K562 (cell line): ENCODE data around the gene AP1G2. TPM values are rescaled to one million over a fixed set of nuclear protein-coding genes. Genes with fewer than 3 reads are reported as not detected.

ENCODE experiments used
- ARID2 ChIP-seq: fragments of 450-650 bp; IDR thresholded peaks from 2 replicates; pipeline ENCODE4 v1.6.1; 2017; ENCODE audit warnings: antibody characterized with exemption, mild to moderate bottlenecking
- BHLHE40 ChIP-seq: IDR thresholded peaks from 2 replicates; pipeline ENCODE4 v1.6.1; 2011; ENCODE audit warnings: low read length, improper control_type of control experiment
- CBFB ChIP-seq: sonication (generic); formaldehyde crosslinking; IDR thresholded peaks from 2 replicates; pipeline ENCODE4 v1.4.0; 2020; ENCODE audit warnings: mild to moderate bottlenecking, missing genetic modification reagents
- FOXK1 ChIP-seq: sonication (generic); formaldehyde crosslinking; IDR thresholded peaks from 2 replicates; pipeline ENCODE4 v1.8.0; 2022; ENCODE audit warnings: missing genetic modification reagents, mild to moderate bottlenecking, borderline replicate concordance
- GTF2B ChIP-seq: IDR thresholded peaks from 2 replicates; pipeline ENCODE4 v1.6.1; 2011; ENCODE audit not compliant: insufficient read length; ENCODE audit errors: extremely low read depth
- HCFC1 ChIP-seq: IDR thresholded peaks from 2 replicates; pipeline ENCODE4 v1.6.1; 2012; ENCODE audit warnings: low read depth, low read length, improper control_type of control experiment
- HDAC8 ChIP-seq: fragments of 450-650 bp; IDR thresholded peaks from 2 replicates; pipeline ENCODE4 v1.6.1; 2016; ENCODE audit warnings: mild to moderate bottlenecking, missing genetic modification characterization, moderate library complexity, missing compliant biosample characterization
- HNRNPK ChIP-seq: fragments of 200-400 bp; formaldehyde crosslinking; IDR thresholded peaks from one replicate; pipeline ENCODE4 v1.6.1; 2018; ENCODE audit warnings: mild to moderate bottlenecking, low read depth, low read length; ENCODE audit not compliant: poor library complexity, severe bottlenecking
- MECOM ChIP-seq: fragments of 250-450 bp; sonication (Bioruptor Pico); IDR thresholded peaks from 2 replicates; pipeline ENCODE4 v1.8.0; 2022; ENCODE audit warnings: inconsistent platforms
- NFYB ChIP-seq: IDR thresholded peaks from 2 replicates; pipeline ENCODE4 v1.6.1; 2011; ENCODE audit warnings: mild to moderate bottlenecking, moderate library complexity; ENCODE audit not compliant: insufficient read length; ENCODE audit errors: extremely low read depth
- PHB2 ChIP-seq: fragments of 450-650 bp; IDR thresholded peaks from 2 replicates; pipeline ENCODE4 v1.6.1; 2017; ENCODE audit warnings: low read depth
- PHF21A ChIP-seq: fragments of 450-650 bp; IDR thresholded peaks from 2 replicates; pipeline ENCODE4 v1.6.1; 2017; ENCODE audit warnings: low read depth, borderline replicate concordance
- RAD21 ChIP-seq, 2 experiments: fragments of 250-450 bp in 1 of 2; fragments of 450-650 bp in 1 of 2; sonication (Bioruptor Pico) in 1 of 2; formaldehyde crosslinking in 1 of 2; IDR thresholded peaks in 1 of 2; conservative IDR thresholded peaks in 1 of 2; 2 replicates each; pipeline versions ENCODE4 v1.4.0 to v1.8.0; 2020 to 2022; ENCODE audit warnings: mild to moderate bottlenecking in 2 of 2, moderate library complexity in 1 of 2
- RBM39 ChIP-seq: fragments of 200-400 bp; formaldehyde crosslinking; optimal IDR thresholded peaks from 2 replicates; pipeline ENCODE3; 2018; ENCODE audit warnings: low read depth, low read length
- SNRNP70 ChIP-seq: fragments of 200-400 bp; formaldehyde crosslinking; optimal IDR thresholded peaks from 2 replicates; pipeline ENCODE3; 2017; ENCODE audit warnings: low read depth, low read length
- XRCC4 ChIP-seq: IDR thresholded peaks from one replicate; pipeline ENCODE4 v1.6.1; 2011; ENCODE audit not compliant: insufficient read depth, insufficient read length; ENCODE audit errors: extremely low read depth
- ZBTB34 ChIP-seq: fragments of 250-450 bp; sonication (Bioruptor Pico); IDR thresholded peaks from 2 replicates; pipeline ENCODE4 v1.8.0; 2021; ENCODE audit warnings: mild to moderate bottlenecking, moderate library complexity
- ZBTB7A ChIP-seq: IDR thresholded peaks from 2 replicates; pipeline ENCODE4 v1.6.1; 2011; ENCODE audit warnings: low read depth, mild to moderate bottlenecking, low read length, moderate library complexity, borderline replicate concordance; ENCODE audit not compliant: control insufficient read depth
- ZNF121 ChIP-seq: sonication (generic); formaldehyde crosslinking; conservative IDR thresholded peaks from 2 replicates; pipeline ENCODE4 v1.8.0; 2022; ENCODE audit warnings: missing genetic modification reagents
- ZNF232 ChIP-seq: sonication (generic); formaldehyde crosslinking; IDR thresholded peaks from 2 replicates; pipeline ENCODE4 v1.8.0; 2022; ENCODE audit warnings: mild to moderate bottlenecking, missing genetic modification reagents
- ZNF609 ChIP-seq: sonication (generic); formaldehyde crosslinking; IDR thresholded peaks from 2 replicates; pipeline ENCODE4 v1.8.1; 2023; ENCODE audit warnings: missing genetic modification reagents, mild to moderate bottlenecking, borderline replicate concordance
- polyA plus RNA-seq, 8 experiments: library from polyadenylated mRNA; depleted of rRNA in 4 of 8; stranded (reverse) in 5 of 8; unstranded in 3 of 8; fragments of >200 nt; fragmentation: Nextera tagmentation in 2 of 8; fragmentation: Illumina TruSeq in 1 of 8; extraction: Ambion mirVana in 2 of 8; extraction: Trizol in 1 of 8; gene quantifications; 2 replicates each; pipeline versions ENCODE4 v1.2.1 to v1.2.3, GENCODE V29; 2011 to 2014; ENCODE audit warnings: inconsistent platforms in 1 of 8, missing spikeins in 1 of 8
- total RNA-seq, 7 experiments: library from RNA; depleted of rRNA in 6 of 7; stranded (reverse); fragments of >200 nt in 6 of 7; fragmentation: Illumina TruSeq in 2 of 7; extraction: Trizol in 2 of 7; gene quantifications; 2 replicates each; pipeline versions ENCODE4 v1.2.1 to v1.2.3, GENCODE V29; 2011 to 2021; ENCODE audit warnings: low replicate concordance in 1 of 7

The AP1G2 gene
- total and polyA plus RNA-seq, 9 of the 15 experiments (the other 6 are each of a cell fraction or from before 2014, with no cell fraction given): 19.1 to 83.5 (median 33.3) TPM

- TF ChIP-seq SNRNP70: no peak
- no peak for TF ChIP-seq CBFB (CRISPR knock-in tag)
- TF ChIP-seq FOXK1 (CRISPR knock-in tag): no peak
- no peak for TF ChIP-seq GTF2B
- TF ChIP-seq RAD21 (CRISPR knock-in tag; conservative IDR thresholded peaks at IDR 0.05 in 1 of 2, IDR thresholded peaks at IDR 0.05 in 1 of 2): no peak
- peak; percentile 48; the same call in 1 of the 2 replicates for TF ChIP-seq ZBTB7A
- no peak for TF ChIP-seq ZNF609
- TF ChIP-seq ZNF121: no peak
- TF ChIP-seq HCFC1: no peak
- no peak for TF ChIP-seq BHLHE40
- TF ChIP-seq ZBTB34 (CRISPR knock-in tag): no peak
- no peak for TF ChIP-seq ZNF232 (CRISPR knock-in tag)
- TF ChIP-seq XRCC4: no peak
- no peak for TF ChIP-seq MECOM (CRISPR knock-in tag)
- TF ChIP-seq PHB2: no peak
- TF ChIP-seq ARID2: no peak
- no peak for TF ChIP-seq HDAC8 (tag)
- no peak for TF ChIP-seq NFYB
- TF ChIP-seq PHF21A: no peak
- TF ChIP-seq RBM39: no peak
- no peak for TF ChIP-seq HNRNPK
These were observed at the start of gene AP1G2 (continued) for GRCh38 chr14:23567186-23568020.
